Measurements from ENCODE around the gene PRPF31. TPM values are rescaled to one million over a fixed set of nuclear protein-coding genes. Genes with fewer than 3 reads are reported as not detected.

PRPF31 gene
- total RNA-seq, 4 donors from 2014 or later, result 49.6 to 75.3 (median 55.4) TPM

GRCh38 chr19:54114340-54115108 lies 1.0 kb upstream of the PRPF31 start:
- H3K27ac ChIP-seq, result no peak overlapping the region
- peak overlapping the region; percentile 75 for H3K4me3 ChIP-seq
- peaks cover 36% of the 10 kb centered on the region for H3K36me3 ChIP-seq
- WGBS, result 32% methylated on average over 23 of the region's 28 CpGs
- DNase-seq (ENCODE audit: low spot score in 2 of 2), result peak in 1 of 2 donors; percentile 60
- no peak for TF ChIP-seq EP300 (IDR thresholded peaks at IDR 0.05)
- no peak for TF ChIP-seq POLR2AphosphoS5 (IDR thresholded peaks at IDR 0.05)
- TF ChIP-seq POLR2A (IDR thresholded peaks at IDR 0.05), result no peak
- TF ChIP-seq, protein P1, sequence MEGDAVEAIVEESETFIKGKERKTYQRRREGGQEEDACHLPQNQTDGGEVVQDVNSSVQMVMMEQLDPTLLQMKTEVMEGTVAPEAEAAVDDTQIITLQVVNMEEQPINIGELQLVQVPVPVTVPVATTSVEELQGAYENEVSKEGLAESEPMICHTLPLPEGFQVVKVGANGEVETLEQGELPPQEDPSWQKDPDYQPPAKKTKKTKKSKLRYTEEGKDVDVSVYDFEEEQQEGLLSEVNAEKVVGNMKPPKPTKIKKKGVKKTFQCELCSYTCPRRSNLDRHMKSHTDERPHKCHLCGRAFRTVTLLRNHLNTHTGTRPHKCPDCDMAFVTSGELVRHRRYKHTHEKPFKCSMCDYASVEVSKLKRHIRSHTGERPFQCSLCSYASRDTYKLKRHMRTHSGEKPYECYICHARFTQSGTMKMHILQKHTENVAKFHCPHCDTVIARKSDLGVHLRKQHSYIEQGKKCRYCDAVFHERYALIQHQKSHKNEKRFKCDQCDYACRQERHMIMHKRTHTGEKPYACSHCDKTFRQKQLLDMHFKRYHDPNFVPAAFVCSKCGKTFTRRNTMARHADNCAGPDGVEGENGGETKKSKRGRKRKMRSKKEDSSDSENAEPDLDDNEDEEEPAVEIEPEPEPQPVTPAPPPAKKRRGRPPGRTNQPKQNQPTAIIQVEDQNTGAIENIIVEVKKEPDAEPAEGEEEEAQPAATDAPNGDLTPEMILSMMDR (IDR thresholded peaks at IDR 0.05), result no peak
- H3K4me1 ChIP-seq, result peaks cover 25% of the 10 kb centered on the region
- no peaks in the 10 kb centered on the region for H3K27me3 ChIP-seq
- no peaks in the 10 kb centered on the region for H3K9me3 ChIP-seq

- Histone ChIP-seq H3K36me3 (peaks cover 83% of the 10 kb centered on the region), H3K4me3 (no peak overlapping the region), H3K27me3 (no peaks in the 10 kb centered on the region), H3K4me1 (peaks cover 9% of the 10 kb centered on the region), H3K27ac (no peak overlapping the region), H3K9me3 (no peaks in the 10 kb centered on the region)
- DNase-seq (ENCODE audit: low spot score in 2 of 2), result no peak
- TF ChIP-seq POLR2AphosphoS5 (IDR thresholded peaks at IDR 0.05), result no peak
- no peak for TF ChIP-seq EP300 (IDR thresholded peaks at IDR 0.05)
- no peak for TF ChIP-seq POLR2A (IDR thresholded peaks at IDR 0.05)
- TF ChIP-seq, protein P1 (IDR thresholded peaks at IDR 0.05), result no peak
- WGBS, result 80% methylated on average over 10 of the region's 10 CpGs
These were observed 5.7 kb downstream of the PRPF31 start for GRCh38 chr19:54121259-54121658.

DNA sequence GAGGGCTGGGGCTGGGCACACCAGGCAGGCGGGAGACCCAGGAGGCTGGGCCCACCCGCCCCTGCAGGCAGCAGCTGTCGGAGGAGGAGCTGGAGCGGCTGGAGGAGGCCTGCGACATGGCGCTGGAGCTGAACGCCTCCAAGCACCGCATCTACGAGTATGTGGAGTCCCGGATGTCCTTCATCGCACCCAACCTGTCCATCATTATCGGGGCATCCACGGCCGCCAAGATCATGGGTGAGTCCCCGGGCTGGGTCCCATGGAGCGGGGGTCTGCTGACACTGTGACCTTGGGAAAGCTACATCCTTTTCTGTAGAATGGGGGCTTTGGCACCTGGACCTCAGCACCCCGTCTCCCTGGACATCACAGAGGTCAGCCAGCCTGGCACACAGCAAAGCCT lies 8.1 kb downstream of the PRPF31 start:
- Histone ChIP-seq H3K4me1 (no peaks in the 10 kb centered on the region), H3K27me3 (no peaks in the 10 kb centered on the region), H3K27ac (no peak overlapping the region), H3K4me3 (no peak overlapping the region), H3K9me3 (no peaks in the 10 kb centered on the region), H3K36me3 (peaks cover 99% of the 10 kb centered on the region)
- peak in 1 of 2 donors; percentile 62 for DNase-seq (ENCODE audit: low spot score in 2 of 2)
- WGBS, result no CpG with 5 or more reads among the region's 17 CpGs
- TF ChIP-seq EP300 (IDR thresholded peaks at IDR 0.05) (no peak), POLR2A (IDR thresholded peaks at IDR 0.05) (no peak), POLR2AphosphoS5 (IDR thresholded peaks at IDR 0.05) (no peak)
- TF ChIP-seq, protein P1 (IDR thresholded peaks at IDR 0.05), result no peak

GRCh38 chr19:54124393-54124792 lies 8.8 kb downstream of the PRPF31 start:
- TF ChIP-seq POLR2A (IDR thresholded peaks at IDR 0.05), result no peak
- TF ChIP-seq EP300 (IDR thresholded peaks at IDR 0.05), result no peak
- TF ChIP-seq, protein P1 (IDR thresholded peaks at IDR 0.05), result no peak
- TF ChIP-seq POLR2AphosphoS5 (IDR thresholded peaks at IDR 0.05), result no peak
- H3K4me1 ChIP-seq, result no peaks in the 10 kb centered on the region
- 90% methylated on average over 14 of the region's 19 CpGs for WGBS
- H3K27me3 ChIP-seq, result no peaks in the 10 kb centered on the region
- DNase-seq (ENCODE audit: low spot score in 2 of 2), result no peak
- no peak overlapping the region for H3K27ac ChIP-seq
- no peaks in the 10 kb centered on the region for H3K9me3 ChIP-seq
- peaks cover 99% of the 10 kb centered on the region for H3K36me3 ChIP-seq
- no peak overlapping the region for H3K4me3 ChIP-seq

DNA sequence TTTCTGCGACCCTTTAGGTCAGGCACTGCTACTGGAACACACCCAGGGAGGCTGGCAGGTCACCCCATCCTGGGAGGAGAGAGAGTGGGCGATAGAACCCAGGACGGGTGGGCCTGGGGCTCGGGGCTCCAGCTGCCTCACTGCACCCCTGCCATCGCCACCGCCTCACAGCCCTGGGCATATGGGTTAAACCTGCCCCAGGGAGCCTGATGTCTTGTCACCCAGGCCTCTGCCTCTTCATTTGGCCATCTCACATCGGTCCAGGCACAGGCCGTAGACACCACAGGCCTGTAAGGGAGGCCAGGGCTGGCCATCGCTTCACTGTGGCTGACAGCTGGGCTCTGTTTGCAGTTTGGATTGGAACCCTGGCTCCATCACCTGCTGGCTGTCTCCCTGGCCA lies 10.2 kb downstream of the PRPF31 start:
- TF ChIP-seq POLR2AphosphoS5 (IDR thresholded peaks at IDR 0.05), result no peak
- 93% methylated on average over 7 of the region's 9 CpGs for WGBS
- peaks cover 97% of the 10 kb centered on the region for H3K36me3 ChIP-seq
- H3K27ac ChIP-seq, result no peak overlapping the region
- no peak for DNase-seq (ENCODE audit: low spot score in 2 of 2)
- H3K27me3 ChIP-seq, result no peaks in the 10 kb centered on the region
- H3K9me3 ChIP-seq, result no peaks in the 10 kb centered on the region
- H3K4me1 ChIP-seq, result no peaks in the 10 kb centered on the region
- H3K4me3 ChIP-seq, result no peak overlapping the region

Data from suprapubic skin (tissue), 4 donors.